IPS-18a (cell line): ENCODE data around the gene COG7.

Experiments
- H3K27ac ChIP-seq: one replicate; pipeline ENCODE4 v1.5.1; 2013; ENCODE audit warnings: low read length
- H3K27me3 ChIP-seq: one replicate; pipeline ENCODE4 v1.6.1; 2013; ENCODE audit warnings: mild to moderate bottlenecking, low read length; ENCODE audit not compliant: control insufficient read depth, insufficient read depth
- H3K36me3 ChIP-seq: one replicate; pipeline ENCODE4 v1.6.1; 2013; ENCODE audit warnings: low read depth, low read length; ENCODE audit not compliant: control insufficient read depth
- H3K4me1 ChIP-seq: one replicate; pipeline ENCODE4 v1.6.1; 2013; ENCODE audit warnings: low read depth, low read length; ENCODE audit not compliant: control insufficient read depth
- H3K4me3 ChIP-seq: one replicate; pipeline ENCODE4 v1.5.1; 2013; ENCODE audit warnings: low read length
- H3K9ac ChIP-seq: one replicate; pipeline ENCODE4 v1.6.1; 2013; ENCODE audit warnings: mild to moderate bottlenecking, low read length, moderate library complexity
- H3K9me3 ChIP-seq: one replicate; pipeline ENCODE4 v1.6.1; 2013; ENCODE audit warnings: low read depth, low read length; ENCODE audit not compliant: control insufficient read depth

COG7 gene

DNA sequence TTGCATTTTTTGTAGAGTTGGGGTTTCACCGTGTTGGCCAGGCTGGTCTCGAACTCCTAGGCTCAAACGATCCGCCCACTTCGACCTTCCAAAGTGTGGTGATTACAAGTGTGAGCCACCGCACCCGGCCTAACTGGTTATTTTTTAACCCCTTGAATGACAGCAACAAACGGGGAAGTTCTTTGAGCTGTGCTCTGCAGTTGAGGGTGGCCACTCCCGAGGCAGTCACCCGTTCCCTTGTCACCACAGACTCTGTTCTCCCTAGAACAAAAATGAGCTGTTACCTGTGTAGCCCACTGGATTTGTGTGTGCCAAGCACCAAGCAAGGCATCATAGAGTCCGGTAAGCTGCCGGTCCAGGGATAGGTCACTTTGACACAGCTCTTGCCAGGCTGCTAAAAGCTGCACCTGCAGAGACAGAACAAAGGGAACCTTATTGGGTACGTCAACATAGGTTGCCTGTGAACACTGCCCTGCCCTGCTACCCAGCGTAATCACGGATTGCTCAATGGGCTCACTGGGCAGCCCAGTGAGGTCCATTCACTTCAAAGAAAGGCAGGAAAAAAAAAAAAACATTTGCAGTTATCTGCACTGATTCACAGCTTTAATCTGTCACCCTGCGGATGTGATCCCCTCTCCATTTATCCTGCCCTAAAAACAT is 19.6 kb downstream of the COG7 start:
- no peaks in the 10 kb centered on the region for H3K9me3 ChIP-seq
- no peaks in the 10 kb centered on the region for H3K27me3 ChIP-seq
- no peak overlapping the region for H3K4me3 ChIP-seq
- no peaks in the 10 kb centered on the region for H3K4me1 ChIP-seq
- no peak overlapping the region for H3K9ac ChIP-seq
- H3K27ac ChIP-seq, result no peak overlapping the region
- peaks cover 25% of the 10 kb centered on the region for H3K36me3 ChIP-seq

DNA sequence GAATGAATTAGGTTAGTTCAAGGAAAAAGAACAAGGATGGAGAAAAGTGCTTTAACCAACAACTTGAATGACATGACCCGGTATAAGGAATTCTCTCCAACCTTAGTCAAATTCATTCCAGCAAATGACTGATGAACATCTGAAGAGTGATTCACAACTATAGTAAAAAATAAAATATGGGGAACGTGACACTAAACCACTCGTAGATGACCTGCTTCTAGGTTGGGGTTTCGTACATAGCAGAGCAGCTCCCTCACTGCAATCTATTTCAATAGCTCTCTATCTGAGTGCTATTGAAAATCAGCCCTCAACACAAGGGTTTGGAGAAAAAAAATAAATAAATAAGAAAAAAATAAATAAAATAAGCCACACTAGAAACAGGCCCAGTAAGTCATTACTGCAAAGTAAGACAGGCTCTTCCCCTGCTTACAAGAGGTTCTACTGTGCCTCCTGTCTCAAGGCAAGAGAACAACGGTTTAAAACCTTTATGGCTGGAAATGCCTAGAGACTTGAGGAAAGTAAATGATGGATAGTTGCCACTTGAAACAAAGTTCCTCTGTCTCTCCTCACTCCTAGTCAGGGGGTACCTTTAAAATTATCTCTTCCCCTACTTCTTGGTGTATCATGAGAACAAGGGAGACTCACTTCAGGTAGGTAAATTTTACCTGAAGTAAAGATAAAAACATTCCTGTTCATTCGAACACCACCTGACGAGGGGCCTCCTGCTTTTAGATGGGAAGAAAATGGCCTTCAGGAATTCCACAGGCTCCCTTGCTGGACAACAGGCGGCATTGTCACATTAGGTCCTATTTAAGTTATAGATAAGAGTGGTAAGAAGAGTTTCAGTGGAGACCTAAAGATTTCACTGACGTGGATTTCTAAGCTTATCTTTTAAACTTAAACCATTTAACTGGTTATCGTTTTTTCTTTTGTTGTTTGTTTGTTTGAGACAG is 20.5 kb downstream of the COG7 start:
- no peak overlapping the region for H3K4me3 ChIP-seq
- no peaks in the 10 kb centered on the region for H3K9me3 ChIP-seq
- no peak overlapping the region for H3K27ac ChIP-seq
- H3K27me3 ChIP-seq, result no peaks in the 10 kb centered on the region
- no peaks in the 10 kb centered on the region for H3K4me1 ChIP-seq
- H3K9ac ChIP-seq, result no peak overlapping the region
- H3K36me3 ChIP-seq, result peaks cover 22% of the 10 kb centered on the region

DNA sequence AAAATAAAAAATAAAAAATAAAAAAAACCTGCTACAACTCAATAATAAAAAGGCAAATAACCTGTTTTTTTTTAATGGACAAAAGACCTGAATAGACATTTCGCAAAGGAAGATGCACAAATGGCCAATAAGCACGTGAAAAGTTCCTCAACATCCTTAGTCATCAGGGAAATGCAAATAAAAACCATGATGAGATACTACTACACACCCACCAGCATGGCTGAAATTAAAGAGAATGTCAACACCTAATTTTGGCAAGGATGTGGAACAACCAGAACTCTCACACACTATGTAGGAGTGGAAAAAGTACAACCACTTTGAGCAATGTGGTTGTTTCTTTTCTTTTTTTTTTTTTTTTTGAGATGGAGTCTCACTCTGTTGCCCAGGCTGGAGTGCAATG is 24.6 kb downstream of the COG7 start:
- Histone ChIP-seq H3K9me3 (no peaks in the 10 kb centered on the region), H3K4me3 (no peak overlapping the region), H3K36me3 (peaks cover 16% of the 10 kb centered on the region), H3K4me1 (no peaks in the 10 kb centered on the region), H3K27me3 (no peaks in the 10 kb centered on the region), H3K27ac (no peak overlapping the region), H3K9ac (no peak overlapping the region)

DNA sequence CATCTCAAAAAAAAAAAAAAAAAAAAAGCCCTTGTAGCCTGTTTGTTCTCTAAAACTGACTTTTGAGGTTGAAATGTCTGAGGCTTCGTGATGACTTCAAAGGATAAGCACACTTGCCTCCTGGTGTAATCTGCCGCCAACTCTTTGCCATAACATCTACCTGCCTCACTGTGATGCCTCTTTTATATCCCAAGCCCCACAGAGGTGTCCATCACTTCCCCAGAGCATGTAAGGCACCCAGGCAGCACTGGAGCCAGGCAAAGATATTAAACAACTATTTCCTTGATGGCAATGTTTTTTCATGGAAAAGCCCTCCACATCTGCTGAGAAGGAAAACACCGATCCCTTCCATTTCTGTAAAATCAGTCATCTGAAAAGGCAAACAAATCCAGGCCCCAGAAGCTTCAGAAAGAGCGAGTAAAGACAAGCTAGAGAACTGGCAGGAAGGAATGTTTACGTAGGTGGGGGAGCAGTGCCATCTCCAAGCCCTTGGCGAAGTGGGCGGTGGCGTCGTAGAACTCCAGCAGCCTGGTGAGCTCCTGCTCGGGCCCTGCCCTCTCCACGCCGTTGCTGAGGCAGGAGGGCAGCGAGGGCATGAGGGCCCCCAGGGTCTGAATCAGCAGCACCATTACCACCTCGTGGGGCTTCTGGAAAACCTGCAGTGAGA is 28.6 kb downstream of the COG7 start:
- no peak overlapping the region for H3K4me3 ChIP-seq
- no peak overlapping the region for H3K9ac ChIP-seq
- H3K36me3 ChIP-seq, result no peaks in the 10 kb centered on the region
- no peaks in the 10 kb centered on the region for H3K9me3 ChIP-seq
- no peaks in the 10 kb centered on the region for H3K27me3 ChIP-seq
- H3K4me1 ChIP-seq, result peaks cover 9% of the 10 kb centered on the region
- H3K27ac ChIP-seq, result no peak overlapping the region

DNA sequence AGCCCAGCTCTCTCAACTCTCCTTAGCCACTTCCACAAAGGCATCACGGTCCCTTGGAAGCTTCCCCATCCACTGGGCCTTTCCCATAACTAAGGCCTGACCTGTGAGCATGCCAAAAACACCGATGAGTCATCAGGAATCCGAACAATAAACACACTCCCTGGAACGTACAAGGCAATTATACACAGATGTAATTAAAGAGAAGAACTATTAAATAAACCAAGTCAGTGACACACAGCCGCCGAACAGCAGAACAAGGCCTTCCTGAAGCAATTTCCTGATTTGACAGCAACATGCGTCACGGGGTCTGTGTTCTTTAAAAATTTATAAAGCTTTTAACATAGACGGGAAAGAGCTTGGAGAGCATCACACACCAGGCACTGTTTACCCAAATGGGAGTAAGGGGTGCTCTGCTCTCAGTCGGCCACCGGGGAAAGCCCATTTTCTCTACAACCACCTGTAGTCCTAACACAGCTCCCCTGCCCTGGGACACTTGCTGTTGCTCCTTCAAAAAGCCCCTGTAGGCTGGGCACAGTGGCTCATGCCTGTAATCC is 29.4 kb downstream of the COG7 start:
- no peaks in the 10 kb centered on the region for H3K9me3 ChIP-seq
- peaks cover 9% of the 10 kb centered on the region for H3K4me1 ChIP-seq
- H3K27ac ChIP-seq, result no peak overlapping the region
- no peaks in the 10 kb centered on the region for H3K27me3 ChIP-seq
- H3K9ac ChIP-seq, result no peak overlapping the region
- H3K36me3 ChIP-seq, result no peaks in the 10 kb centered on the region
- no peak overlapping the region for H3K4me3 ChIP-seq

DNA sequence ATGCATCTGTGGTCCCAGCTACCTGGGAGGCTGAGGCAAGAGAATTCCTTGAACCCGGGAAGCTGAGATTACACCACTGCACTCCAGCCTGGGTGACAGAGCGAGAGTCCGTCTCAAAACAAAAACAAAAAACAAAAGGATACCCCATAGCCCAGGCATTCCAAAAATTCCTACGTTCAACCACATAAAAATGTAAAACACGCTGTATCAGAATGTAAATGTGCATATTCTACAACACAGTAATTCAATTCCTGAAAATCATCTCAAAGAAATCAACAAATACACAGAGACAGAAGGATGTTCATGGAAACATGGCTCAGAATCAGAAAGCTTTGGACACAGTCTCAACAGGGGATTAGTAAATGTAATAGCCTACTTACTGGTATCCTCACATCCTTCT is 33.0 kb downstream of the COG7 start:
- H3K27ac ChIP-seq, result no peak overlapping the region
- H3K27me3 ChIP-seq, result no peaks in the 10 kb centered on the region
- peaks cover 15% of the 10 kb centered on the region for H3K36me3 ChIP-seq
- H3K4me1 ChIP-seq, result peaks cover 9% of the 10 kb centered on the region
- no peaks in the 10 kb centered on the region for H3K9me3 ChIP-seq
- H3K9ac ChIP-seq, result no peak overlapping the region
- no peak overlapping the region for H3K4me3 ChIP-seq

DNA sequence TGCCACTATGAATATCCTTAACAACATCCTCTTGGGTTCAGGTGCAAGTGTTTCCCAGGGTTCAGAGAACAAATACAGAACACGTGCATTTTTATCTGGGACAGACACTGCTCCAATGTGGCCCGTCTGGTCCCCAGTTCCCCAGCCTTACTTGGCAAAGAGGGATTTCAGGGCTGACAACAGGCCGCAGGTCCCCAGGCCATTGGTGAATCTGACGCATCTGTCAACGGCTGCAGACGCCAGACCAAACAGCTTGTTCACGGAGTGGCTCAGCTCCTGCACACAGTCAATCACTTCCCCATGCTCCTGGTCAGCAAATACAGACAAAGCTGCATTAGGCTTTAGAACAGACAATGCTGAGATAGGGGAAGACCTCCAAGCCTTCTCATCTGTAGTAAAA is 36.2 kb downstream of the COG7 start:
- no peak overlapping the region for H3K27ac ChIP-seq
- H3K9me3 ChIP-seq, result no peaks in the 10 kb centered on the region
- H3K4me1 ChIP-seq, result peaks cover 9% of the 10 kb centered on the region
- H3K36me3 ChIP-seq, result peaks cover 16% of the 10 kb centered on the region
- no peak overlapping the region for H3K4me3 ChIP-seq
- no peak overlapping the region for H3K9ac ChIP-seq
- H3K27me3 ChIP-seq, result no peaks in the 10 kb centered on the region

DNA sequence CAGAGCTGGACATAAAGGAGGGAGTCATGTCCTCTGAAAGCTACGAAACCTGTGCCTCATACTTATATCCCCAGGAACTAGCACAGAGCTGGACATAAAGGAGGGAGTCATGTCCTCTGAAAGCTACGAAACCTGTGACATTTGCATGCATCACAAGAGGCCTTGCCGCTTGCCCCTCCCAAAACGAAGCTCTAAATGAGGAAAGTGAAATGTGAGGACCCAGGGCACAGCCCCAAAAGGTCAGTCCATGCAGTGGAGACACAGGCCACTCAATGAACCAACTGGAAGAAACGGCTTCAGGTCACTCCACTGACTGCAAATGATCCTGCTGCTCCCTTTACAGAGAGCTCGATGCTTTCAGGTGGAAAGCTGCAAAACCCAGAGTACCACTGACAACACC is 38.3 kb downstream of the COG7 start:
- Histone ChIP-seq H3K27ac (no peak overlapping the region), H3K9ac (no peak overlapping the region), H3K27me3 (no peaks in the 10 kb centered on the region), H3K4me3 (no peak overlapping the region), H3K4me1 (peaks cover 7% of the 10 kb centered on the region), H3K9me3 (no peaks in the 10 kb centered on the region), H3K36me3 (peaks cover 21% of the 10 kb centered on the region)

DNA sequence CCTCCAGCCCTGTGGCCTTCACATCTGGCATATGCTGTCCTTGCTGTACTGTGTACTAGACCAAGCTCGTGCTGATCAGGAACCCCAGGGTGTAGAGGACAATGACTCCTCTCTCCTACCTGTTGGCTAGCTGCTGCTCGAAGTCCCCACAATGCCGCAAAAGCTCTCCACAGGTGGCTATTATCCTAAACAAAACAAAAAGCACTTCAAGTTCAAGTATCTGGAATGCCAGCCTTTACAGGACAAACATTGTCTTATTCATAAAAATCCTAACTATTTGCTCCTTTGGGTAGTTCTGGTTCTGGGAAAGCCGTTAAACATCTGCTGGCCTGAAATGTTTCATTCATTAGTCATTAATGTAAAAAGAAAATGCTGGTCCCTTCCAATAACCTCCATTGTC is 42.8 kb downstream of the COG7 start:
- Histone ChIP-seq H3K9me3 (no peaks in the 10 kb centered on the region), H3K27ac (no peak overlapping the region), H3K9ac (no peak overlapping the region), H3K27me3 (no peaks in the 10 kb centered on the region), H3K4me1 (peaks cover 20% of the 10 kb centered on the region), H3K4me3 (no peak overlapping the region), H3K36me3 (peaks cover 13% of the 10 kb centered on the region)

DNA sequence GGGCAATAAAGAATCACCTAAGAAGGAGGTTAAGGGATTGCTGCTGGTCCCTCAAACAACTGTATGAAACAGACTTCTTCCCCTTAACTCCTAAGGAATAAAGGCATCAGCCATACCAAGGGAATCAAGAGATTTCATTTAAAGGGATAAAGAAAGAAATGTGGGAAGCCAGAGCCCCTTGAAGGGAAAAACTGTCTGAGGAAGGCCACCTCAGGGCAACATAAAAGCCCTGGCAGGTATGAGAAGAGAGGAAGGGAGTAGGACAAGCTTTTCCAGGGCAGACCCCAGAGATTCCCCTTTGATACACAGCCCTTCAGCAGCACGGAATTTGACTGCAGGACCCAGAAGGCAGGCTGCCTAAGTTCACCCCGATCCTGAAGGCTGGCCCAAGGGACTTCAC is 43.5 kb downstream of the COG7 start:
- Histone ChIP-seq H3K4me3 (no peak overlapping the region), H3K9me3 (no peaks in the 10 kb centered on the region), H3K27ac (no peak overlapping the region), H3K9ac (no peak overlapping the region), H3K4me1 (peaks cover 20% of the 10 kb centered on the region), H3K36me3 (peaks cover 13% of the 10 kb centered on the region), H3K27me3 (no peaks in the 10 kb centered on the region)

DNA sequence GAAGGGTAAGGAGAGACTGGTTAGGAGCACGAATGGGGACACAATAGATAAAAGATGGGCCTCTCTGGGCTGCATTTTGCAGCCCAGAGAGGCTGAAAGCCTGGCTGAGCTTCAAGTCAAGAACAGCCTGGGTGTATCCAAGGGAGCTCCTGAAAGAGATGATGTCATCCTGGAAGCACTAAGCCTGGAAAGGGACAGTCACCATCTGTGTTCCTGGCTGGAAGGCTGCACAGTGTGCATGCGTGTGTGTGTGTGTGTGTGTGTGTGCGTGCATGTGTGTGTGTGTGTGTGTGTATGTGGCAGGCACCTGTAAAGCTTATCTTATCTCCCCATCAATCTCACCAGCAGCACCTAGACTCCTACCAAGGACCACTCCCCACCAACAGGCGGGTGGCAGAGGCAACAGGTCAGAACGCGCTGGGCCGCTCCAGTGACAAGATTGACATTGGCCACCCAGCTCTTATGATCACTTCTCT is 44.1 kb downstream of the COG7 start:
- H3K9me3 ChIP-seq, result no peaks in the 10 kb centered on the region

More for the DNA sequence above, 44.1 kb downstream of the COG7 start:
- Histone ChIP-seq H3K27me3 (no peaks in the 10 kb centered on the region), H3K4me1 (peaks cover 20% of the 10 kb centered on the region), H3K4me3 (no peak overlapping the region), H3K9ac (peak overlapping the region; percentile 48), H3K27ac (peak overlapping the region; percentile 14), H3K36me3 (peaks cover 13% of the 10 kb centered on the region)
